ENCODE measurements around the gene PLXNC1.

Gene PLXNC1

GRCh38 chr12:94162108-94162507, 13.7 kb downstream of the PLXNC1 start:
- DNase-seq = no peak

- no peak for DNase-seq
Observed at GRCh38 chr12:94163850-94164249, 15.5 kb downstream of the PLXNC1 start.

GRCh38 chr12:94165138-94165537, 16.8 kb downstream of the PLXNC1 start:
- no peak for DNase-seq

- no peak for DNase-seq
Observed at GRCh38 chr12:94165670-94166364, 17.4 kb downstream of the PLXNC1 start.

- DNase-seq = no peak
Observed at GRCh38 chr12:94167071-94167755, 18.8 kb downstream of the PLXNC1 start.

- no peak for DNase-seq
Observed at GRCh38 chr12:94167756-94168416, 19.5 kb downstream of the PLXNC1 start.

- DNase-seq = no peak
Observed at GRCh38 chr12:94169495-94169894, 21.1 kb downstream of the PLXNC1 start.

- DNase-seq = no peak
Observed at GRCh38 chr12:94169966-94170689, 21.8 kb downstream of the PLXNC1 start.

- no peak for DNase-seq
Observed at GRCh38 chr12:94170690-94171594, 22.6 kb downstream of the PLXNC1 start.

GRCh38 chr12:94171595-94171930, 23.2 kb downstream of the PLXNC1 start:
- no peak for DNase-seq

GRCh38 chr12:94172031-94172430, 23.7 kb downstream of the PLXNC1 start:
- DNase-seq = peak; percentile 67

- DNase-seq = no peak
Observed at GRCh38 chr12:94172973-94173372, 24.6 kb downstream of the PLXNC1 start.

- DNase-seq = no peak
Observed at GRCh38 chr12:94173660-94174265, 25.4 kb downstream of the PLXNC1 start.

- DNase-seq = no peak
Observed at GRCh38 chr12:94174576-94174975, 26.2 kb downstream of the PLXNC1 start.

- no peak for DNase-seq
Observed at GRCh38 chr12:94175763-94176668, 27.6 kb downstream of the PLXNC1 start.

GRCh38 chr12:94178054-94178453, 29.7 kb downstream of the PLXNC1 start:
- no peak for DNase-seq

- DNase-seq = no peak
Observed at GRCh38 chr12:94178882-94179281, 30.5 kb downstream of the PLXNC1 start.

- no peak for DNase-seq
Observed at GRCh38 chr12:94179723-94180122, 31.3 kb downstream of the PLXNC1 start.

- DNase-seq = no peak
Observed at GRCh38 chr12:94180558-94181296, 32.4 kb downstream of the PLXNC1 start.
